RCC 7860 (cell line): Measurements from ENCODE around the gene TYK2.
"Not testable (repeated sequence)": the region's sequence is repeated elsewhere in the genome, so short reads cannot be mapped to it uniquely, and the experiment has no call there.

Experiments
- DNase-seq: peaks from one replicate; pipeline ENCODE4 v3.0.0-alpha.2; 2015; ENCODE audit warnings: low spot score
- FAIRE-seq: peaks from 2 replicates; lab custom pipeline; 2012; peaks lifted over from hg19 to GRCh38; lab: Jason Lieb, UNC

The TYK2 gene

GRCh38 chr19:10336725-10337124 is 43.6 kb downstream of the TYK2 start:
- not testable (repeated sequence) for FAIRE-seq, DNase-seq

GRCh38 chr19:10335352-10335985 is 44.9 kb downstream of the TYK2 start:
- no peak for DNase-seq
- FAIRE-seq: no peak

GRCh38 chr19:10334588-10335351 is 45.6 kb downstream of the TYK2 start:
- FAIRE-seq: peak; percentile 82

GRCh38 chr19:10333758-10334587 is 46.4 kb downstream of the TYK2 start:
- no peak for DNase-seq

More at GRCh38 chr19:10334588-10335351, 45.6 kb downstream of the TYK2 start:
- peak; percentile 84 for DNase-seq

GRCh38 chr19:10332965-10333757 is 47.2 kb downstream of the TYK2 start, which contains the start of gene RAVER1:
Gene RAVER1, minus strand, starts transcription at chr19:10333529. Its CDS starts 22 bp downstream, at chr19:10333507.
- DNase-seq: peak; percentile 90
- peak; percentile 85 for FAIRE-seq

More at GRCh38 chr19:10333758-10334587, 46.4 kb downstream of the TYK2 start:
- no peak for FAIRE-seq

- DNase-seq (no peak), FAIRE-seq (no peak)
These were observed 48.0 kb downstream of the TYK2 start for GRCh38 chr19:10332158-10332964.

GRCh38 chr19:10329555-10329954 is 50.8 kb downstream of the TYK2 start:
- DNase-seq: no peak
- no peak for FAIRE-seq

- DNase-seq (no peak), FAIRE-seq (no peak)
These were observed 51.6 kb downstream of the TYK2 start for GRCh38 chr19:10328558-10329429.

- FAIRE-seq (no peak), DNase-seq (no peak)
These were observed 52.6 kb downstream of the TYK2 start for GRCh38 chr19:10327793-10328192.

GRCh38 chr19:10325732-10326131 is 54.6 kb downstream of the TYK2 start:
- FAIRE-seq (no peak), DNase-seq (no peak)

GRCh38 chr19:10321874-10322835 is 58.2 kb downstream of the TYK2 start:
- DNase-seq (no peak), FAIRE-seq (no peak)

GRCh38 chr19:10321417-10321797 is 59.0 kb downstream of the TYK2 start:
- FAIRE-seq: no peak

GRCh38 chr19:10320602-10321416 is 59.6 kb downstream of the TYK2 start:
- no peak for FAIRE-seq
- DNase-seq: no peak

More at GRCh38 chr19:10321417-10321797, 59.0 kb downstream of the TYK2 start:
- DNase-seq: no peak

GRCh38 chr19:10318807-10319682 is 61.3 kb downstream of the TYK2 start:
- no peak for DNase-seq
- FAIRE-seq: no peak

GRCh38 chr19:10317857-10318462 is 62.4 kb downstream of the TYK2 start:
- no peak for FAIRE-seq
- DNase-seq: no peak
